ENCODE data around the gene BIN1. TPM values are rescaled to one million over a fixed set of nuclear protein-coding genes. Genes with fewer than 3 reads are reported as not detected.

The BIN1 gene
- total and polyA plus RNA-seq, 7 donors, result 615 to 1,667 (median 1,331) TPM

- 27 to 63% (median 32%) methylated on average over 21 to 24 of the region's 24 CpGs for WGBS, 3 donors
- Histone ChIP-seq H3K27me3 (ENCODE audit: insufficient read depth in 3 of 3, low read length in 2 of 3) (no peaks in the 10 kb centered on the region), H3K4me1 (peaks cover 96% of the 10 kb centered on the region), H3K27ac (peak overlapping the region; percentile 98), H3K36me3 (ENCODE audit: insufficient read depth in 1 of 2, low read depth in 1 of 2) (no peaks in the 10 kb centered on the region), H3K9me3 (no peaks in the 10 kb centered on the region), H3K4me3 (peak overlapping the region; percentile 54)
- intact Hi-C loops (cut with DNase I), result loop anchor here (5.0 kb wide), 1 partner anchor 71 kb away; no protein-coding TSS in a partner anchor
- ATAC-seq, result peak; percentile 54 to 71 (median 62)
- no peak for TF ChIP-seq CTCF (IDR thresholded peaks at IDR 0.05)
- DNase-seq, result peak; percentile 90 to 98
Observed at GRCh38 chr2:127080938-127081755, 25.8 kb downstream of the BIN1 start.

- H3K4me3 ChIP-seq, result peak overlapping the region; percentile 54
- no peaks in the 10 kb centered on the region for H3K27me3 ChIP-seq (ENCODE audit: insufficient read depth in 3 of 3, low read length in 2 of 3)
- H3K36me3 ChIP-seq (ENCODE audit: insufficient read depth in 1 of 2, low read depth in 1 of 2), result no peaks in the 10 kb centered on the region
- no peak for TF ChIP-seq CTCF (IDR thresholded peaks at IDR 0.05)
- peak overlapping the region; percentile 98 for H3K27ac ChIP-seq
- no peak for DNase-seq
- intact Hi-C loops (cut with DNase I), result loop anchor here (5.0 kb wide), 1 partner anchor 72 kb away; no protein-coding TSS in a partner anchor
- H3K9me3 ChIP-seq, result no peaks in the 10 kb centered on the region
- peaks cover 93% of the 10 kb centered on the region for H3K4me1 ChIP-seq
- peak in 3 of 4 donors; percentile 6 to 29 (median 18) for ATAC-seq
- WGBS, 3 donors, result 64 to 86% (median 68%) methylated on average over 14 of the region's 14 CpGs
Observed at GRCh38 chr2:127080226-127080937, 26.6 kb downstream of the BIN1 start.

GRCh38 chr2:127079358-127079920 lies 27.5 kb downstream of the BIN1 start:
- WGBS, 3 donors, result 51 to 69% (median 58%) methylated on average over 6 of the region's 6 CpGs
- no peaks in the 10 kb centered on the region for H3K36me3 ChIP-seq (ENCODE audit: insufficient read depth in 1 of 2, low read depth in 1 of 2)
- intact Hi-C loops (cut with DNase I), result no loop called here
- H3K9me3 ChIP-seq, result no peaks in the 10 kb centered on the region
- ATAC-seq (no peak), DNase-seq (peak in 1 of 2 donors; percentile 63)
- H3K4me1 ChIP-seq, result peaks cover 93% of the 10 kb centered on the region
- no peaks in the 10 kb centered on the region for H3K27me3 ChIP-seq (ENCODE audit: insufficient read depth in 3 of 3, low read length in 2 of 3)
- TF ChIP-seq CTCF (IDR thresholded peaks at IDR 0.05), result no peak
- peak overlapping the region; percentile 98 for H3K27ac ChIP-seq
- no peak overlapping the region for H3K4me3 ChIP-seq

- DNase-seq, result peak in 1 of 2 donors; percentile 66
- peak overlapping the region; percentile 98 for H3K27ac ChIP-seq
- H3K4me3 ChIP-seq, result peak overlapping the region; percentile 28
- intact Hi-C loops (cut with DNase I), result no loop called here
- H3K27me3 ChIP-seq (ENCODE audit: insufficient read depth in 3 of 3, low read length in 2 of 3), result no peaks in the 10 kb centered on the region
- WGBS, 3 donors, result 42 to 60% (median 43%) methylated on average over 5 of the region's 5 CpGs
- peaks cover 91% of the 10 kb centered on the region for H3K4me1 ChIP-seq
- H3K9me3 ChIP-seq, result no peaks in the 10 kb centered on the region
- H3K36me3 ChIP-seq (ENCODE audit: insufficient read depth in 1 of 2, low read depth in 1 of 2), result no peaks in the 10 kb centered on the region
- no peak for TF ChIP-seq CTCF (IDR thresholded peaks at IDR 0.05)
- ATAC-seq, result no peak
Observed at GRCh38 chr2:127078666-127079270, 28.2 kb downstream of the BIN1 start.

Measured in psoas muscle (tissue), 8 donors.